ENCODE data around the gene TMEM218.
"Not testable (repeated sequence)": the region's sequence is repeated elsewhere in the genome, so short reads cannot be mapped to it uniquely, and the experiment has no call there.

The TMEM218 gene

GRCh38 chr11:125090151-125090550 lies 21.3 kb downstream of the TMEM218 start:
- not testable (repeated sequence) for DNase-seq (ENCODE audit: low spot score)

GRCh38 chr11:125089481-125089880 lies 21.9 kb downstream of the TMEM218 start:
- not testable (repeated sequence) for DNase-seq (ENCODE audit: low spot score)

GRCh38 chr11:125088576-125089455 lies 22.6 kb downstream of the TMEM218 start:
- no peak for DNase-seq (ENCODE audit: low spot score)

GRCh38 chr11:125088123-125088522 lies 23.3 kb downstream of the TMEM218 start:
- no peak for DNase-seq (ENCODE audit: low spot score)

- DNase-seq (ENCODE audit: low spot score), result no peak
Observed at GRCh38 chr11:125086633-125087296, 24.7 kb downstream of the TMEM218 start.

GRCh38 chr11:125085301-125086081 lies 25.9 kb downstream of the TMEM218 start:
- no peak for DNase-seq (ENCODE audit: low spot score)

GRCh38 chr11:125084761-125085231 lies 26.6 kb downstream of the TMEM218 start:
- DNase-seq (ENCODE audit: low spot score), result no peak

- no peak for DNase-seq (ENCODE audit: low spot score)
Observed at GRCh38 chr11:125084057-125084416, 27.4 kb downstream of the TMEM218 start.

- DNase-seq (ENCODE audit: low spot score), result no peak
Observed at GRCh38 chr11:125083312-125084056, 27.9 kb downstream of the TMEM218 start.

- no peak for DNase-seq (ENCODE audit: low spot score)
Observed at GRCh38 chr11:125082611-125083311, 28.7 kb downstream of the TMEM218 start.

- no peak for DNase-seq (ENCODE audit: low spot score)
Observed at GRCh38 chr11:125082040-125082439, 29.4 kb downstream of the TMEM218 start.

- DNase-seq (ENCODE audit: low spot score), result no peak
Observed at GRCh38 chr11:125081098-125081798, 30.2 kb downstream of the TMEM218 start.

- no peak for DNase-seq (ENCODE audit: low spot score)
Observed at GRCh38 chr11:125080531-125080911, 30.9 kb downstream of the TMEM218 start.

- no peak for DNase-seq (ENCODE audit: low spot score)
Observed at GRCh38 chr11:125079878-125080530, 31.4 kb downstream of the TMEM218 start.

- no peak for DNase-seq (ENCODE audit: low spot score)
Observed at GRCh38 chr11:125079151-125079877, 32.1 kb downstream of the TMEM218 start.

- DNase-seq (ENCODE audit: low spot score), result no peak
Observed at GRCh38 chr11:125078516-125079140, 32.8 kb downstream of the TMEM218 start.

- no peak for DNase-seq (ENCODE audit: low spot score)
Observed at GRCh38 chr11:125078016-125078415, 33.4 kb downstream of the TMEM218 start.

- no peak for DNase-seq (ENCODE audit: low spot score)
Observed at GRCh38 chr11:125076378-125076945, 35.0 kb downstream of the TMEM218 start.

Data from globus pallidus (tissue), 1 donor.